Glomerular visceral epithelial cell (primary cell): ENCODE data around the gene MPP2.
A peak's percentile ranks its signal among the peaks of the same experiment; 100 is the strongest.
"Not testable (repeated sequence)": the region's sequence is repeated elsewhere in the genome, so short reads cannot be mapped to it uniquely, and the experiment has no call there.

Experiments
- DNase-seq: peaks from one replicate; pipeline ENCODE4 v3.0.0-alpha.2; 2016; ENCODE audit errors: extremely low spot score

MPP2 gene, protein sequence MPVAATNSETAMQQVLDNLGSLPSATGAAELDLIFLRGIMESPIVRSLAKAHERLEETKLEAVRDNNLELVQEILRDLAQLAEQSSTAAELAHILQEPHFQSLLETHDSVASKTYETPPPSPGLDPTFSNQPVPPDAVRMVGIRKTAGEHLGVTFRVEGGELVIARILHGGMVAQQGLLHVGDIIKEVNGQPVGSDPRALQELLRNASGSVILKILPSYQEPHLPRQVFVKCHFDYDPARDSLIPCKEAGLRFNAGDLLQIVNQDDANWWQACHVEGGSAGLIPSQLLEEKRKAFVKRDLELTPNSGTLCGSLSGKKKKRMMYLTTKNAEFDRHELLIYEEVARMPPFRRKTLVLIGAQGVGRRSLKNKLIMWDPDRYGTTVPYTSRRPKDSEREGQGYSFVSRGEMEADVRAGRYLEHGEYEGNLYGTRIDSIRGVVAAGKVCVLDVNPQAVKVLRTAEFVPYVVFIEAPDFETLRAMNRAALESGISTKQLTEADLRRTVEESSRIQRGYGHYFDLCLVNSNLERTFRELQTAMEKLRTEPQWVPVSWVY

GRCh38 chr17:43907425-43907981 is at the start of gene MPP2:
Gene MPP2 (minus strand): TSS chr17:43907536. CDS start chr17:43904460, 3,076 bp downstream.
- DNase-seq, result peak; percentile 36

- DNase-seq, result no peak
Measured at GRCh38 chr17:43956222-43956621, 48.9 kb upstream of the MPP2 start.

GRCh38 chr17:43953746-43954145 is 46.4 kb upstream of the MPP2 start, which contains the start of gene PYY:
Gene PYY (minus strand): TSS chr17:43953940. CDS start chr17:43953483, 457 bp downstream.
- DNase-seq, result no peak

DNA sequence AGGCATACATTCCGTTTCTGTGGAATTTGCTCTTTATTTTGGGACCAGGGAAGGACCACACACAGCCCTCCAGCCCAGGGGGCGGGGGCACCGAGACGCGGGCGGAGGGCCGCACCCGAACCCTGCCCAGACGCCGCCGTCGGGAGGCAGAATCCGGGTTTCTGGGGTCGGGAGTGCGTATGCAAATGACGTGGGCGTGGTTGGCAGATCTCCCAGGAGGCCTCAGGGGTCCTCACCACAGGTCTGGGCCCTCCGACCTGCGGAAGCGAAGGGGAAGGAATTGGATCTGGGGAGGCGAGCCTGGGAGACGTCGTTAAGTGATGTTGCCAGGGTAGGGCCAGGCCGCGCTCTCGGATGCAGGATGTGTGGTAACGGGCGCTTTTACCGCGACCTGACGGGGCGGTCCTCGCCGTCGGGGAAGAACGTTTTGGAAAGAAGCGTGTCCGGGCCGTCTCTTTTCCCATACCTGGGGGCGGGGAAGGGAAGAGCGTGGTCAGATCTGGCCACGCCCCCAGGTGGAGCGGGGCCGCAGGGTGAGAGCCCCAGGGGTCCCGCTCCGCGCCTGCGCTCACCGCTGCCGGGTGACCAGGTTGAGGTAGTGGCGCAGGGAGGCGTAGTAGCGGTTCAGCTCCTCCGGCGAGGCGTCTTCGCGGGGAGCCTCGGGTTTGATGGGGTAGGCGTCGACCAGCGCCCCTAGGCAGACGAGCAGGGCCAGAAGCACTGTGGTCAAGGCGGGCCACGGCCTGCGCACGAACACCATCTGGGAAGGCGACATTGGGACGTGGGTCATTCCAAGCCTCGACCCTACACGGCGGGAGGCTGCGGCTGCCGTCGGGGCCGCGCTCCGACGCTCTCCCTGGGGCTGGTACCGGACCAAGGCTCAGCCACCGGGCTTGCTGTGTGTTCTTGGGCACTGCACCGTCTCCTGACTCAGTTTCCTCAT is 45.7 kb upstream of the MPP2 start:
- DNase-seq, result no peak

DNA sequence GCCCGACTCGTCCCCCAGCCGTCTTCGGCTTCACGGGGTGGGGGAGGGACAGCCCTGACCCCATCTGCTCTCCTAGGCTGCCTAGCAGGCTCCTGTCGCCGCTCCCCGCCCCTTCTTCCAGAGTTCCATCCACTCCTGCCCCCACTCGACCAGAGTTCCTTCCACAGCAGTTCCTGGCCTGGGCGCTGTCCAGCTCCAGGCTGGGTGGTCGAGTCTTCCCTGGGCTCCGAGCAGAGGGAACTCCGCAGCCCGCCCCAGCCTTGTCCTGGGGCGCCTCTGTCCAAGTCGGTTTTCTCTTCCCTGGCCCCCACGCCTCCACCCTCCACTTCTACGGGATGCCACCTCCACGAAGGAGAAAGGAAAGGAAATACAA is 45.0 kb upstream of the MPP2 start:
- DNase-seq, result no peak

- no peak for DNase-seq
Measured at GRCh38 chr17:43951750-43952149, 44.4 kb upstream of the MPP2 start.

DNA sequence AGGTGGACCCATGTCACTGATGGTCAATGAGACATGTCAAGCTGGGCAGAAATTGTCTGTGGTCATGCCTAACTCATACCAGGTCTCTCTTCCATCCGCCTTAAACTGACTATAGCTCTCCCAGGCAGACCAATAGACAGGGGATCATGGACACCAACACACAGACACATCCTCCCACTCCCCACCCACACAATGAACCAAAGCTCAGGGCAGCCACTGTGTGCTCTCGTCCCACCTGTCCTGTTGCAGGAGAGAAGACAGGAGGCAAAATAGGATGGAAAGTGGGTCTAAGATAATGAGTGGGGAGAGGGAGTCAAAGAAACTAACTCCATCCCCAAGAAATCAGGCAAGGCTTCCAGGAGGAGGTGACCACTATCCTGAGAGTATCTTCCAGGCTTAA is 43.2 kb upstream of the MPP2 start:
- DNase-seq, result no peak

DNA sequence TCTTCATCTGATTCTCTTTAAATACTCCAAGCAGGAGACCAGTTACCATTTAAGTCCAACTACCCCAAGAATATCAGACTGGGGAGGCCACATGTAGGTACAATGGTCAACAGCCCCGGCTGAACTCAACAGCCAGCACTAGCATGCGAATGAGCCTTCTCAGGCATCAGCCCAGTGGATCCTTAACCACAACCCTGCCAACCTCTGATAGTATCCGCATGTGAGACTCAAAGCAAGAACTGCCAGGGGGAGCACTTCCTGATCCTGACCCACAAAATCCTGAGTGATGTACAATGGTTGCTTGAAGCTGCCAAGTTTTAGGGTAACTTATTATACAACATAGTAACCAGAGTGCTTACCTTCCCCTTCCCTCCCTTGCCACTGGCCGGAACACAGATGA is 42.4 kb upstream of the MPP2 start:
- no peak for DNase-seq

- no peak for DNase-seq
Measured at GRCh38 chr17:43946781-43947180, 39.4 kb upstream of the MPP2 start.

DNA sequence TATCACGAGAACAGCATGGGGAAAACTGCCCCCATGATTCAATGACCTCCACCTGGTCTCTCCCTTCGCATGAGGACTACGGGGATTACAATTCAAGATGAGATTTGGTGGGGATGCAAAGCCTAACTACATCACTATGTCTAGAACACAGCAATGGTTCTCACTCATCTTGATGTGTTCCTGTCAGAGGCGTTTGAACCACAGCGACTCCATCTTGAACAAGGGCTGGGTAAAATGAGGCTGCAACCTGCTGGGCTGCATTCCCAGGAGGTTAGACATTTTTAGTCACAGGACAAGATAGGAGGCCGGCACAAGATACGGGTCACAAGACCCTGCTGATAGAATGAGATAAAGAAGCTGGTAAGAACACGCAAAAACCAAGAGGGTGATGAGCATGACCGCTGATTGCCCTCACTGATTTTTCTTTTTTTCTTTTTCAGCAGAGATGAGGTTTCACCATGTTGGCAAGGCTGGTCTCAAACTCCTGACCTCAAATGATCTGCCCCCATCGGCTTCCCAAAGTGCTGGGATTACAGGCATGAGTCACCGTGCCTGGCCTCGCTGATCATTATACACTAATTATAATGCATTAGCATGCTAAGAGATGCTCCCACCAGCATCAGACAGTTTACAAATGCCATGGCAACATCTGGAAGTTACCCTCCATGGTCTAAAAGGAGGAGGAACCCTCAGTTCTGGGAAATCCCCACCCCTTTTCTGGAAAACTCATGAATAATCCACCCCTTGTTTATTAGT is 37.9 kb upstream of the MPP2 start:
- no peak for DNase-seq

DNA sequence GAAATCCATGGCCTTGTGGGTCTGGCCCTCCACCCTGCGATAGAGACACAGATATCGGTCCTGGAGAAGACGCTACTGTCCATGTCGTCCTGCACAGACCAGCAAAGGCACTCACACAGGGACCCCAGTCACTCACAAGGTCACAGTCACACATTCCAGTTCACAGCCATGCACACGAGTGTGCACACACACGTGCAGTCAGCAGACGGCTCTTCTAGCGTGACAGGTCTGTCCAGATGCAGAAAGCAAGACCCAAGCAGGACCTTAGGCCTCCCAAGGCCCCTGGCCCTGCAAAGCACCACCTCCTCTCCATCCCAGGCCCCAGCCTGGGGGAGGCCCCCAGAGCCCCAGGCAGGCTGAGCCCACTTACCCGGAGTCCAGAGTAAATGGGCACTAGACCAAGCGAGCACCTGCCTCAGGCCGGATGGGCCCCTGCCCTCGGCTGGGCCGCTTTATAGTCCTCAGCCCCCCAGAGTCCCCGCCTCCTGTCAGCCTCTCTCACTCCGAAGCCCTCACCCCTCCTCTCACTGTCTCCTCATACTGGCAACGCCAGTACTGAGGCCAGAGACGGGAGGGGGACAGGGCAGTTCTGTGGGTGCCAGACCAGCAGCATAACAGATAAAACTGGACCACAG is 34.8 kb upstream of the MPP2 start, which contains the start of gene PPY:
PPY (minus strand) TSS at position 426 of the 635 bp plus-strand sequence. CDS start 822 bp downstream, outside the sequence.
- DNase-seq, result no peak

DNA sequence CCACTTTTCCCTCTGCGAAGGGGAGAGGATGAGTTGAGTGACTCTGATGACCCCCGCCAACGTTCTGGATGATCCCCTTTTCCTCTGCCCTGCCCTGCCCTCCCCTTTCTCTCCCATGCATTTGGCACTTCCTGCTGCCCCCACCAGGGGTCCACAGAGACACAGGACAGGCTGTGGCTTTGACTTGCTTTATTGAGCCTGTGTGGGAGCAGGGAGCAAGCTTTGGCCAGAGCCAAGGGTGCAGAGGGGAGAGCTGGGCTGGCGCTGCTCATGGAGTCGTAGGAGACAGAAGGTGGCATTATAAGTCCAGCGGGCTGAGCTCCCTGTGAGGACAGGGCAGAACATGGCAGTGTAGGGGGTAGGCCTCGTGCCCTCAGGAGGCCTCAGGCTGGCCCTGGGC is 33.3 kb upstream of the MPP2 start:
- peak; percentile 48 for DNase-seq

GRCh38 chr17:43939886-43940285 is 32.5 kb upstream of the MPP2 start:
- DNase-seq, result no peak

DNA sequence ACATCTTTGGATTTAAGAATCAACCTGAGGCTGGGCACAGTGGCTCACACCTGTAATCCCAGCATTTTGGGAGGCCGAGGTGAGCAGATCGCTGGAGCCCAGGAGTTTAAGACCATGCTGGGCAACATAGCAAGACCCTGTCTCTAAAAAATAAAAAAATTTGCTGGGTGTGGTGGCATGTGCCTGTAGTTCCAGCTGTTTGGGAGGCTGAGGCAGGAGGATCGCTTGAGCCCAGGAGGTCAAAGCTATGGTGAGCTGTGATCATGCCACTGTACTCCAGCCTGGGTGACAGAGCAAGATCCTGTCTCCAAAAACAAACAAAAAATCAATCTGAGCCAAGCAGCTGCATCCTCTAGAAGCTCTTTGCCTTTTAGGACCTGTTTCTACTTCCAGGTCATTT is 32.1 kb upstream of the MPP2 start:
- not testable (repeated sequence) for DNase-seq

GRCh38 chr17:43938838-43939182 is 31.5 kb upstream of the MPP2 start:
- no peak for DNase-seq

- no peak for DNase-seq
Measured at GRCh38 chr17:43936434-43936833, 29.1 kb upstream of the MPP2 start.

- DNase-seq, result no peak
Measured at GRCh38 chr17:43935926-43936261, 28.6 kb upstream of the MPP2 start.

GRCh38 chr17:43935204-43935925 is 28.0 kb upstream of the MPP2 start:
- DNase-seq, result no peak

DNA sequence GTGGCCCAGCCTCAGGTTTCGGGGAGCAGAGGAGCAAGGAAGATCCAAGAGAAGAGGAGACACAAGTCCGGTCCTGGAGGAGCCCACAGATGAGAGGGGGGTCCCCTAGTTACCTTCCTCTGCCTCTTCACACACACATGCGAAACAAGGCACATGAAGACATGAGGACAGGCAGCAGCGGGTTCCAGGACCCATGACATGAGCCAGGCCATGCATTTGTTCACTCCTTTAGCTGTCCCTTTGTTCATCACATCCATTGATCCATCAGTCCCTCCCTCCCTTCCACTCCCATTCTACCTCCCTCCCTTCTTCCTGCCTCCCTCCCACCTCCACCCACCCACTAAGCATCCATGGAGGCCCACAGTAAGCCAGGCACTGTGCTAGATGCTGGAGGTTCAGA is 25.6 kb upstream of the MPP2 start:
- DNase-seq, result no peak

DNA sequence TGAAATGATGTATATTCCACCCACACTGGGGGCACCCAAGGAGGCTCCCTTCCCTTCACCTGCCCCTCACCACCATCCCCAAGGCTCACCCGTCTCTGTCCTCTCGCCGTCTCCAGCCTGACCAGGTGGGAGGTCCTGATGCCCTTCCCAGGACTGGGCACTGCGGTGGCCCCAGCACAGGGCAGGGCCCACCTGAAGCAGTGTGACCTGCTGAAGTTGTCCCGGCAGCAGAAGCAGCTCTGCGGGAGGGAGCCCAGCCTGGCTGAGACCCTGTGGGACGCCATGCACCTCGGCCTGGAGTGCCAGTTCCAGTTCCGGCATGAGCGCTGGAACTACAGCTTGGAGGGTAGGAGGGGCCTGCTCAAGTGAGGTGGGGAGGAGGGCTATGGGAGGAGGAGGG is 25.0 kb upstream of the MPP2 start:
- no peak for DNase-seq
